HG03175 (cell line): ENCODE measurements around the gene CD80.

Source experiments
- ATAC-seq: cut with Tn5 transposase; IDR thresholded peaks from one replicate; pipeline ENCODE4 v1.9.1; 2021; ENCODE audit warnings: mild to moderate bottlenecking, moderate library complexity; ENCODE audit not compliant: unreplicated experiment

Gene CD80

DNA sequence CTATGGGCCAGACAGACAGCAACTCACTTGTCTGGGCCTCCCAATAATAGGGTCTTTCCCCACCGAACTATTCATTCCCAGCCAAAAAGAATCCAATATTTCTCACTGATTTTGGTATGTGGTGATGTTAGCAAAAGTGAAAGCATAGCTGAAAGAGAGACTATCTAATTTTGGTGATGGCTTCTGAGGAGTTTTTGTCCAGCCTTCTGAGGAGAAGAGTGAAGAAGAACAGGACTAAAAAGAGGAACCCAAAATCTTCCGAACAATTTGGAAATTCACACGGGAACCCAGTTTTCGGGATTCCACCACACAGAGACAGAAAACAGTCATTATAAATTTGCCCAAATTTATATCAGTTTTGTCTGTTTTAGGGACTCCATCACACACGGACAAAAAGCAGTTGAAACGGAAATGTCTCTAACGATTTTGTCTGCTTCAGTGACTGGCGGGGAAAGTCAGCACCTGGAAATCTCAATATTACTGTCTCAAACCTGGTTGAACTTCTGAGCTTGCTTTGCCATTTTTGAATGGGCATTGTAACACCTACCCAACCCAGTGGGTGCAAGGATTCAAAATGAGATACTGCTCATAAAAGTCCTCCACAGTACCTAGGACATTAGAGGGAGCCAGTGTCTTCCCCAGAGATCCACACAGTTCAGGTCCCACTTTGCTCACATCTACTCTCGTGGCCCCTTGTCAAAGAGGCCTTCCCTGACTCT is 9.1 kb downstream of the CD80 start:
- peak; percentile 29 for ATAC-seq

DNA sequence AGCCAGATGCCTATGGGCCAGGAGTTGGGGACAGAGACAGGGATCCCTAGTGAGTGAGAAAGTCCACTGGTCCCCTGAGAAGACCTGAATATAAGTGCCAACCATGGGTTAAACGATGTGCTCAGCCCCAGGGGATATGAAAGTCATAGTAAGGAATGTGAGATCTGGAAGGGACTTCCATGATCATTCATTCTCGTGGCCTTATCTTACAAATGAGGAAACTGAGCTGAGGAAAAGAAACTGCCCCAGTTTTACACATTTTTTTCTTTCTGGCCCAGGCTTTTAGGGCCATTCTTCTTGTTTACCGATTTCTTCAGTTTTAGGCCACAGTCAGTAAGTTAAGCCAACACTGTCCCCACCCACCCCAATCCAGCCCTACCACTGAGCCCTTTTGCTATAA is 11.1 kb downstream of the CD80 start:
- ATAC-seq: no peak

DNA sequence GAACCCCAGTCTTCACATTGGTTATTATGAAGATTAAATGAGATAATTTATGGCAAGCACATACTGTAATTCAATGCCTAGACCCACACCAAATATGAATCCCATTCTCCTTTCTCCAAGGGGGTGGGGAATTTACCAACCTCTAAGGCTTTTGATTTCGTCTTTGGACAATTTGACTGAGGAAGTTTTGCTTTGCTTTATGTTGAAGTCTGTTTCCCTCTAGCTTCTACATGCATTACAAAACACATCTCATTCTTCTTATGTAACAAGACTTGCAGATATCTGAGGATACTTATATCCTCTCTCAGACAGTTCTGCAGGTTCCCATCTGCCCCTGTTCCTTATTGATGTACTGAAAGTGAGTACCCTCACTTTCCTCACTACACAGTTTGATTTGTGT is 12.2 kb downstream of the CD80 start:
- ATAC-seq: no peak

DNA sequence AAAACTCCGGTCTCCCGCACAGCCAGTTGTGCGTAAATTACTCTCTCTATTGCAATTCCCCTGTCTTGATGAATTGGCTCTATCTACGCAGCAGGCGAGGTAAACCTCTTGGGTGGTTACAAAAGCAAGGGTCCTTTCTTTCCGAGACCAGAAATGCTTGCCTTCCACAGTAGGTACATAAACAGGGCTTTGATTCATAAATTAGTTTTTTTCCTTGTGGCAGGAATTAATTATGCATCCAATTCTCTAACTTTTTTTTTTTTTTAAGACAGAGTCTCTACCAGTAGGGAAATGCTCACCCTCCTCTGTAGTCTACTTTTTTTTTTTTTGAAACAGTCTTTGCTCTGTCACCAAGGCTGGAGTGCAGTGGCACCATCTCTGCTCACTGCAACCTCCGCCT is 16.3 kb downstream of the CD80 start:
- no peak for ATAC-seq

DNA sequence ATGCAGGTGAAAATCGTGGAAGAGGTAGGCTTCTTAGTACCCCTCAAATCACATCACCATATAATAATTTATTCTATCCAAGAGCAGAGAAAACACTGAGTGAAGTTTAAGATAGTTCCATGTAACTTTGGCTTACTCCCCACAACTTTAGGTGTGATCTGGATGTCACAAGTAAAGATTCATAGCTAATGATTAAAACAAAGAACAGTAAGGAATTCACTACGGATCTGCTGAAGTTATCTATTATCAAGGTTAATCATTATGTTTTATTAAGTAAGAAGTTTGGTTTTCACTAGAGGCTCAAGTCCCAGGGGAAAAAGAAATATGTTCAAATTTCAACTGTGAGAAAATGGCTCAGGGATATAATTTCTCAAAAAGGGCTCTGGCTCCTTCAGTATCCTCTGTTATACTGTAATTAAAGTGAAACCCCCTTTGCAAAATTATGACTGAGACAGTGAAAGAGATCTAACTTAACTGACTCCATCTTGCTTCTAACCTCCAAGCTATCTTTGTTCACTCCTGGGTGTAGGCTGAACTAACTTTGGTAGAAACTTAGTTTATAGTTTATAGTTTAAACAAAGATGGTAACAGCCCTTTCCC is 17.1 kb downstream of the CD80 start:
- no peak for ATAC-seq

DNA sequence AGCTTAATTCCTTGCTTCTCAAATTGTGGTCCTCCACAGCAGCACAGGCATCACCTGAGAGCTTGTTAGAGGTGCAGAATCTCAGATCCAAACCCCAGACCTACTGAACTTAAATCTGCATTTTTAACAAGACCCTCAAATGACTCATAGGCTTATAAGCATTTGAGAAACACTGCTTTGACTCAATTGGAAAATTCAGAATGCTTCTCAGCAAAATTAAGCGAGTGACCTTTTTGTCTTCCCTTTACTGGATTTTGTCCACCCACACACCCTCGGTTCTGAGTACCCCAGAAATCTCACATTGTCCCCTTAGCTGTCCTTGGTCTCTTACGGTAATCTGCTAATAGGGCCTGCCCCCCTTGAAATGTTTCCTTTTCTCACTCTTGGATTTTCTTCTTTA is 17.9 kb downstream of the CD80 start:
- ATAC-seq: no peak

DNA sequence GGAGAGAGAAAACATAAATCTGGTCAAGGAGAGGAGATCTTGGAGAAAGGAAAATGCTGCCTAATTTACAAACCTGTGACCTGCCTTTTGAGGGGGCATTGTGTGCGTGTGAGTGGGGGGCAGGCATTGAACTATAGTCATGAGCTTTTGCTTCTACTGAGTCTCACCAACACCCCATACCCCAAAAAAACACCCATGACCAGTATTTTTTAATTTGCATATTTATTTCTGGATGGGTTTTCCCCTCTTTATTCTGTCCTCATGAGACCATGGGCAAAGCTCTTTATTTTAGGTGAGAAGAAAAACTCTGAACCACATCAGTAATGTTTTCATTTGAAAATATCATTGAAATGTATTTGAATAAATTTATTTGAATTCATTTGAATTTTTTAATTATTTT is 20.6 kb downstream of the CD80 start:
- ATAC-seq: no peak

DNA sequence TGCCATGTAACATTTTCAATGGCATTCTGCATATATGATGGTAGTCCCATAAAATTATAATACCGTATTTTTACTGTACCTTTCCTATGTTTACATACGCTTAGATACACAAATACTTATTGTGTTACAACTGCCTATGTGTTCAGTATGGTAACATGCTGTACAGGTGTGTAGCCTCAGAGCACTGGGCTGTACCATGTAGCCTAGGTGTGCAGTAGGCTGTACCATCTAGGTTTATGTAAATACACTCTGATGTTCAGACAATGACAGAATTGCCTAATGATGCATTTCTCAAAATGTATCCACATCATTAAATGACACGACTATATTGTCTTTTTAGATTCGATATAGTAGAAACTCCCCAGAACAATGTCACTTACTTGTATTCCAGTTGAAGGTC is 22.7 kb downstream of the CD80 start:
- no peak for ATAC-seq

DNA sequence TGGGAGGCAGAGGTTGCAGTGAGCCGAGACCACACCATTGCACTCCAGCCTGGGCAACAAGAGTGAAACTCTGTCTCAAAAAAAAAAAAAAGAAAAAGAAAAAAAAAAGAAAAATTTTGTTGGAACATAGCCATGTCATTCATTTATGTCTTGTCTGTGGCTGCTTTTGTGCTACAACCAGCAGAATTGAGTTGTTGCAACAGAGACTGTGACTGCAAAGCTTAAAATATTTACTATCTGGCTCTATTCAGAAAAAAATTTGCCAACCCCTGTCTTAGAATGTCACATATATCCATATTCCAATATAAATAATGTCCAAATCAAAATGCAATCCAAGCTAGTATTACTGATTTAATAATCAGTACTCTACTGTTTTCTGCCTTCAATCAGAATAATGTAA is 25.1 kb downstream of the CD80 start:
- no peak for ATAC-seq

DNA sequence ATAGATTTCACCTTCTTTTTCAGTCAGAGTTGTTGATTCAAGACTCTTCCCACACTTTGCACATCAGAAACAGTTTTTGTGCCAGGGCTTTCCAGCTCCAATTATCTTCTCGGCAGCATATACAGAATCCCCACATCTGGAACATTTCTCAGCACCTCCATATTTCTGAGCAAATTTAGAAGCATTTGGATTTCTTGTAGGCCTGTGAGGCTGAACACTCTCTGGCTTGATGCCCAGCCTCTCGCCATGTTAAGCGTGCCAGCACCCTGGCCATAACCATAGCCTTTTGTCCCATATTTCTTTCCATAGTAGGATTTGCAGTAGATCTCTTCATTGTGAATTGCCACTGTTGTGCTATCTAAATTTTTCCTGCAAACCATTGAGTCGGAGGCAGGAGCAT is 28.3 kb downstream of the CD80 start:
- no peak for ATAC-seq

DNA sequence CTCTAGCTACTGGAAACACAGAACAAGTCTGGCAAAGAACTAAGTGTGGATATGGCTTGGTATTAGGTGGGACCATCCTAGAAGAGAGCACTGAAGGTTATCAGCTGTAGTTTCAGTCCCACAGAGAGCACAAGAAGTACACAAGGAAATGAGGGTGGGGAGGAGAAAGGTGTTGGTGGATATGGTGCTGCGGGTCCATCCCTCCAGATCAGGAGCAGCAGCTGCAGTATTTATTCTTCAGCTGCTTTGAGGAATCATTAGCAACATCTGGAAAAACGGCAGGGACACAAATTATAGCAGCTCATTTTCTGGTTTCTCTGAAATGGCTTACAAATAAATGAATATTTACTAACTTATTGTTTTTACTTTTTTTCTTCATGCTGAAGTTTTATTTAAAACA is 29.0 kb downstream of the CD80 start:
- no peak for ATAC-seq

DNA sequence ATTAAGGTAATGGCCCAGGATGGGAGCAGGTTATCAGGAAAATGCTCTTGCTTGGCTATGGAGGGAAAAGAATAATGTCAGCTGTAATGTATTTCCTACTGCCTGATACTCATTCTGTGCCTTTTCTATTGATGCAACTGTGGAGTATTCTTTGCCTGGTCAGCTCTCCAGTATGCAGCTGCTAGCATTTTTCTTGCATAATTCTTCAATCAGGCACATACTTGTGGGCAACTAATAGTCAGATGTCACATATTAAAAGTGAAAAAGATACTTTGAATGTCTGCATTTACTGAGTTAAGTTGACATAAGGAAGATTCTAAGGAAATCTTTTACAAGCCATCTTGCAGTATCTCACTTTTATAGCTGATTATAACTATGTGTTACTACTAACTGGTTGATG is 29.5 kb downstream of the CD80 start:
- ATAC-seq: no peak

DNA sequence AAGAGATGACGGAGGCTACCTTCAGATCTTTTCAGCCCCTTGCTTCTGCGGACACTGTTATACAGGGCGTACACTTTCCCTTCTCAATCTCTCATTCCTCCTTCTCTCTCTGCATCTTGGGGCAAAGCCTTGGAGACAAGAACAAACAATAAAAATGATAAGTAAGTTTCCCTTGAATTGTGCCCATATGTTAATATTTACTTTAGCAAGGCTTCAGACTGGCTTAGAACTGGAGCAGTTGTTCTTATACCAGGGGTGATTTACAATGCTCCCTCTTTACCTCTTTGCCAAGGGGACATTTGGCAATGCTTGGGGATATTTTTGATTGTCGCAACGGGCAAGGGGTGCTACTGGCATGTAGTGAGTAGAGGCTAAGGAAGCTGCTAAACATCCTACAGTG is 31.7 kb downstream of the CD80 start:
- ATAC-seq: no peak

DNA sequence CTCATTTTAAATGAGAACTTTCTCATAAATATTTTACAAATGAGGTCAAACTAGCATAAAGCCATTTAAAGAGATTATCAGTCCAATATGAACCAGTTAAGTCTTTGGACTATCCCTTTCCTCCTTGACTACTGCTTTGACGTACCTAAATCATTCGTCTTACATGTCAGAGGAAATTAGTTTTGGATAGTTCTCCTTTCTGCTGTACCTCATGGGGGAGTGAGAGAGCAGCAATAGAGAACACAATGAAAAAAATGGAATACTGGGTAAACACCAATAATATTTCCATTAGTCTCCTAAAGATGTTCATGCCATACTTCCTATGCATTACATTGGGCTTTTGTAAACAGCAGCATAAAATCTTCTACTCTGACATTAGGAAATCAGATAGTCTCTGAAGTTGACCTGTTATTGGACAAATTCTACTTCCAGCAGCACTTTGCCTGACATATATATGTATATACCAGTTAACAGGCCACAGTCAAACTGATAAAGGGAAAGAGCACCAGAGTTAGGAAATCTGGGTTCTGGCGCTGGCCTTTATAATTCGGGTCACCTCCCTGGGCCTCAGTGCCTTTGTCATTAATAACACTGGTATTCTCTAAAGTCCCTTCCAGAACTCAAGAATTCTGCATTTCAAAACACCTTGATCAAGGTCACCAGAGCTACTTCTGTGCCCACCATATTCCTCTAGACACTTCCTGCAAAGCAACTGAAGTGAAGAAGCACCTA is 34.3 kb downstream of the CD80 start:
- no peak for ATAC-seq

DNA sequence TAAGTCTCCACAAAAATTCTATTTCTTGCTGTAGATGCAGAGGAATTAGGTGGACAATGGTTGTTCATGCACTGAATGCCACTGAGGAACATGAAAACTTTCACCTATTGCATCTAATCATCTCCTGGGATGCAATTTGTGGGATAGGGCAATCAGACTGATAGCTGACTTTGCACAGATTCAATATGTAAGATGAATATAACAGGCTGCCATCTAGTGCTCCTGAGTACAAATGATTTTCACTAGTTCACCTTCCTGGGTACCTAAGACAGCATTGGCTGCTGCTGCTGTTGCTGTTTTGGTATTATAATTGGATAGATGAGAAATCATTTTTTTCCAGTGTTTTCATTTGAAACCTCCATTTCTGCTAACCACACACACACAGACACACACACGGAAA is 41.4 kb downstream of the CD80 start:
- ATAC-seq: no peak

DNA sequence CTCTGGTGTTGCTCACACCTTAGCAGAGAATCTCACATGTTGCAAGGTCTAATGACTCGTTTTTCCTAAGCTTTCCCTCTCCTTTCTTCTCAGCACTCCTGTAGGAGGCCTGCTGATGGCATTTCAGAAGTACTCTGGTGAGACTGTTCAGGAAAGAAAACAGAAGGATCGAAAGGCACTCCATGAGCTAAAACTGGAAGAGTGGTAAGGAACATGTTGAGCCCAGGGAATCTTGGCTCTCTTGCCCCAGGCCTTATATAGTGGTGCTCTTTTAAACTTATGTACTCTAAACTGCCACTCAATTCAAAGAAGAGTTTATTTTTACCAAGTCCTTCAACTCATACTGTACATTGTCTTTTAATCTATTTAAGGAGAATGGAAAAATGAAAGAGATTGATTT is 42.3 kb downstream of the CD80 start:
- ATAC-seq: no peak

DNA sequence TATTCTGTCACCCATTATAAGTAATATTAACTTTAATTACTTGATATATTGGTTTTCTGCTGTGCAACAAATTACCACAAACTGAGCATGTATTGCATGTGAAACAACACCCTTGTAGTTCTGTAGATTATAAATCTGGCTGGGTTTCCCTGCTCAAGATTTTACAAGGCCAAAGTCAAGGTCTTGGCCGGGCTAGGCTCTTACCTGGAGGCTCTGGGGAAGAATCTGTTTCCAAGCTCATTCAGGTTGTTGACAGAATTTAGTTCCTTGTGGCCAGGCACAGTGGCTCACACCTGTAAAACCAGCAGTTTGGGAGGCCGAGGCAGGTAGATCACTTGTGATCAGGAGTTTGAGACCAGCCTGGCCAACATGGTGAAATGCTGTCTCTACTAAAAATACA is 44.8 kb downstream of the CD80 start:
- ATAC-seq: no peak

DNA sequence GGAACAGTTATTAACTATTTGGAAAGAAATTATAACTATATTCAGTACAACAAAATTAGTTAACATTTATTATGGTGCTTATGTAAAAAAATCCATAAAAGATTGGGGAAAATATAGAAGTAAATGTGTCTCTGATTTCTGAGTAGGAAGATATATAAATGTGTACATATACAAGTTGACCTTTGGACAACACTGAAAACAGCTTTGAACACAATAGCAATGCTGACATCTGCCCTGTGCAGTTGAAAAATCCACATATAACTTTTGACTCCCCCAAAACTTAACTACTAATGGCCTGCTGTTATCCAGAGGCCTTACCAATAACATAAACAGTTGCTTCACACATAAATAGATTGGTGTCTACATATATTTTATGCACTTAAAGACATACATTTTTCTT is 48.7 kb downstream of the CD80 start:
- ATAC-seq: no peak

DNA sequence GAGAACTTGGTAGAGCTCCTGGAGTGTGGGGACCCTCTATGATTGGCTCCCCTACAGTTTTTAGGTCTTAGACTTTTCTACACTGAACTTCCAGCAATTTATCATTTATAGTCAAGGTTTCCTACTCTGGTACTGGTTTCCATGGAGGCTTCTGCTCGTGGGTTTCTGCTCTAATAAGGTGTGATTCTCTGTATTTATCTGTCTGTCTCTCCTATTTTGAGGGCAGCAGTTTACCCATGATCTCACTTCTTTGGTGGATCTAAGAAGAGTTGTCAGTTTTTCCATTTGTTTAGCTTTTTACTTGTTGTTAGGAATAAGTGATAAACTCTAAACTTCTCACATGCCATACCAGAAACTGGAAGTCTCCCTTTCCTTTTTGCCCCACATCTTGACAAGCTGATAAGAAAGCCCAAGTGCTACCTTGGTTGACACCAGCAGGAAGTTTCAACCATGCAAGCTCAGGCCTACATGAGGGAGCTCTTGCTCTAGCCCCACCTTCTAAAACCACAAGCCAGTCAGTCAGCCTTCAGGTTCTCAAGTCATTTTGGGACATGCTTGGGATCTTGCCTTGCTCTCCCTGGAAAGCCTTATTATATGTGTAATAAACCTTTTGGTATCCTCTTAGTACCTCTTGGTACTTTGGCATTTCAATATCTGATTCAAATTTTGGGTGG is 51.1 kb downstream of the CD80 start:
- ATAC-seq: peak; percentile 70

DNA sequence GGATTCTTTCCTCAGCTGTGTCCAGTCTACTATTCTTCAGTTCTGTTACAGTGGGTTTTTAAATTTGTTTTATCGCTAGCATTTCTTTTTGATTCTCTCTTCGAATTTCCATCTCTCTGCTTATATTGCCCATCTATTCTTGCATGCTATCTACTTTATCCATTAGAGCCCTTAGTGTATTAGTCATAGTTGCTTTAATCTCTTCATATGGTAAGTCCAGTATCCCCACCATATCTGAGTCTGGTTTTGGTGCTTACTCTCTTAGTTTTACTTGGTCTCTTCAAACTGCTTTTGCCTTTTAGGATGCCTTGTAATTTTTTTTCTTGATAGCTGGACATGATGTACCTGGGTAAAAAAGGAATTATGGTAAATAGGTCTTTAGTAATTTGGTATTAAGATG is 52.0 kb downstream of the CD80 start:
- ATAC-seq: no peak

DNA sequence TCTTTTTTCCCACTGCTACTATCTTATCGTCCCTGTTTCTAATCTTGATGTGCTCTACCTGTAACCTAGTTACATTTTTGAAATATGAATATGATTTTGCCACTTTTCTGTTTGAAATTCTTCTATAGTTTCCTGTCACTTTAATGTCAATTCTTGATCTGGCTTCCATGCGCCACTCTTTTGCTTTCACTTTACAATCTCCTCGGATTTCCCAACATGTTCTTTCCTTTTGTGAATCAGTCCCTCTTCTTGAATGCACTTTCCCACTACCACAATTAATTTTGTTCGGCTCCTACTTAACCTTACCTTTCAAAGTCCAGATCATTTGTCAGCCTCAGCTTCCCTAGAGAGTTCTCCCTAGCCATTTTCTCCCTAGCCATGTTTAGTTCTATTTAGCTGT is 52.8 kb downstream of the CD80 start:
- ATAC-seq: no peak

DNA sequence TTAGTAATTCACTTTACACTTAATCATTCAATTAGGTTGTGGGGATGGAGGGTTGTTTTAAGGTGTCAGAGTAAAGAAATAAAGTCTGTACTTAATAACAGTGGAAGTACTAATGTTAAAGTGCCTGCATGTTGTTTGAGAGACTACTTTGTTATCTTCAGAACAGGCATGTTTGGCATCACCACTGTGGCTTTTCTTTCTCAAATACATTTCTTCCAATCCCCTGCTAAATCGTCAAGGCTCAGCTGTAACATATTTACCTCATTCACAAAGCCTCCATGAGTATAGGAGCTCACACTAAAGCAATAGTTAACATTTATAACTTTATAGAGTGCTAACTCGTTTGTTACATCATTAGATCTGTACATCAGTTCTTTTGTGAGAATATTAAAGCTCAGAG is 58.5 kb downstream of the CD80 start:
- ATAC-seq: no peak
